Measurements from ENCODE around the gene C1QL1.

C1QL1 gene

GRCh38 chr17:44968225-44969143 lies at the start of gene C1QL1:
Gene C1QL1, minus strand, starts transcription at chr17:44968303. Its CDS starts 255 bp downstream, at chr17:44968048.
- peak; percentile 87 to 88 for DNase-seq (ENCODE audit: low read depth in 2 of 2)

GRCh38 chr17:45016823-45017222 lies 48.7 kb upstream of the C1QL1 start:
- no peak for DNase-seq (ENCODE audit: low read depth in 2 of 2)

GRCh38 chr17:45016237-45016636 lies 48.1 kb upstream of the C1QL1 start:
- no peak for DNase-seq (ENCODE audit: low read depth in 2 of 2)

GRCh38 chr17:45013021-45013997 lies 45.2 kb upstream of the C1QL1 start:
- no peak for DNase-seq (ENCODE audit: low read depth in 2 of 2)

GRCh38 chr17:45011767-45012166 lies 43.7 kb upstream of the C1QL1 start:
- DNase-seq (ENCODE audit: low read depth in 2 of 2): no peak

- DNase-seq (ENCODE audit: low read depth in 2 of 2): no peak
Measured at GRCh38 chr17:45009676-45010467, 41.8 kb upstream of the C1QL1 start.

- DNase-seq (ENCODE audit: low read depth in 2 of 2): no peak
Measured at GRCh38 chr17:45008216-45008615, 40.1 kb upstream of the C1QL1 start.

GRCh38 chr17:45006927-45007461 lies 38.9 kb upstream of the C1QL1 start:
- no peak for DNase-seq (ENCODE audit: low read depth in 2 of 2)

- no peak for DNase-seq (ENCODE audit: low read depth in 2 of 2)
Measured at GRCh38 chr17:45005700-45006099, 37.6 kb upstream of the C1QL1 start.

GRCh38 chr17:45004388-45004787 lies 36.3 kb upstream of the C1QL1 start:
- no peak for DNase-seq (ENCODE audit: low read depth in 2 of 2)

- no peak for DNase-seq (ENCODE audit: low read depth in 2 of 2)
Measured at GRCh38 chr17:45003877-45004276, 35.8 kb upstream of the C1QL1 start.

GRCh38 chr17:45001310-45001709 lies 33.2 kb upstream of the C1QL1 start:
- no peak for DNase-seq (ENCODE audit: low read depth in 2 of 2)

- no peak for DNase-seq (ENCODE audit: low read depth in 2 of 2)
Measured at GRCh38 chr17:44999433-44999832, 31.3 kb upstream of the C1QL1 start.

- DNase-seq (ENCODE audit: low read depth in 2 of 2): no peak
Measured at GRCh38 chr17:44998646-44999045, 30.5 kb upstream of the C1QL1 start.

GRCh38 chr17:44997733-44998520 lies 29.8 kb upstream of the C1QL1 start:
- no peak for DNase-seq (ENCODE audit: low read depth in 2 of 2)

- no peak for DNase-seq (ENCODE audit: low read depth in 2 of 2)
Measured at GRCh38 chr17:44996304-44996703, 28.2 kb upstream of the C1QL1 start.

GRCh38 chr17:44995436-44996001 lies 27.4 kb upstream of the C1QL1 start:
- DNase-seq (ENCODE audit: low read depth in 2 of 2): no peak

- DNase-seq (ENCODE audit: low read depth in 2 of 2): no peak
Measured at GRCh38 chr17:44992242-44992939, 24.3 kb upstream of the C1QL1 start.

- no peak for DNase-seq (ENCODE audit: low read depth in 2 of 2)
Measured at GRCh38 chr17:44990994-44991393, 22.9 kb upstream of the C1QL1 start.

Measured in stimulated activated CD8-positive, alpha-beta memory T cell treated with anti-CD3 and anti-CD28 coated beads, Interleukin-2, amount 100 ng/mL, for 48 hours (primary cell).